A549 treated with Hydrocortisone at 1 μM for 4 hours (cell line): ENCODE data around the gene GAMT. TPM values are rescaled to one million over a fixed set of nuclear protein-coding genes. Genes with fewer than 3 reads are reported as not detected.

Experiments
- total RNA-seq: library from RNA; stranded (reverse); fragments of 200-300 nt; extraction: Qiagen RNA extraction; gene quantifications from 5 replicates; pipeline ENCODE4 v1.2.3, GENCODE V29; 2022

GAMT gene
- total RNA-seq = 26.9 to 45.6 TPM (median 41.2 TPM) in 5 replicates

GRCh38 chr19:1401138-1401888, at the start of gene GAMT:
Gene GAMT, minus strand, starts transcription at chr19:1401542. Its CDS starts 66 bp downstream, at chr19:1401476.

GRCh38 chr19:1449467-1450442, 48.4 kb upstream of the GAMT start, which contains the start of gene APC2:
Gene APC2, plus strand, starts transcription at chr19:1450121. Its CDS starts 2,881 bp downstream, at chr19:1453002.

GRCh38 chr19:1438035-1438932, 36.9 kb upstream of the GAMT start, which contains the start of gene RPS15:
Gene RPS15, plus strand, starts transcription at chr19:1438396. Its CDS starts 30 bp downstream, at chr19:1438426.

GRCh38 chr19:1407528-1408299, 6.4 kb upstream of the GAMT start, which contains the start of gene DAZAP1:
Gene DAZAP1, plus strand, starts transcription at chr19:1407586. Its CDS starts 188 bp downstream, at chr19:1407774.

GRCh38 chr19:1383312-1384084, 17.8 kb downstream of the GAMT start, which contains the start of gene NDUFS7:
Gene NDUFS7, plus strand, starts transcription at chr19:1383907. Its CDS starts 20 bp downstream, at chr19:1383927.

Other genes with a start within 250 kb of the GAMT start
- gene SBNO2, start 227.3 kb downstream of the GAMT start, total RNA-seq = 28.6 to 34.8 TPM (median 32.0 TPM) in 5 replicates
- gene STK11, start 195.8 kb downstream of the GAMT start, total RNA-seq = 34.1 to 37.9 TPM (median 35.8 TPM) in 5 replicates
- gene CBARP, start 163.5 kb downstream of the GAMT start, total RNA-seq = 2.9 to 4.1 TPM (median 4.0 TPM) in 5 replicates
- 73.6 to 182 TPM (median 168 TPM) in 5 replicates for gene ATP5F1D, start 159.8 kb downstream of the GAMT start, total RNA-seq
- 48.0 to 55.8 TPM (median 51.1 TPM) in 5 replicates for gene MIDN, start 153.0 kb downstream of the GAMT start, total RNA-seq
- 90.9 to 225 TPM (median 100 TPM) in 5 replicates for gene CIRBP, start 132.2 kb downstream of the GAMT start, total RNA-seq
- 44.2 to 95.1 TPM (median 77.5 TPM) in 5 replicates for gene FAM174C, start 126.0 kb downstream of the GAMT start, total RNA-seq
- 1.0 to 2.3 TPM (median 2.0 TPM) in 5 replicates for gene EFNA2, start 115.7 kb downstream of the GAMT start, total RNA-seq
- 67.0 to 76.3 TPM (median 74.3 TPM) in 5 replicates for gene NDUFS7, start 17.6 kb downstream of the GAMT start, total RNA-seq
- 81.0 to 103 TPM (median 96.2 TPM) in 5 replicates for gene DAZAP1, start 6.0 kb upstream of the GAMT start, total RNA-seq
- gene RPS15, start 36.9 kb upstream of the GAMT start, total RNA-seq = 1,250 to 2,075 TPM (median 1,916 TPM) in 5 replicates
- gene APC2, start 48.6 kb upstream of the GAMT start, total RNA-seq = 0.78 to 2.5 TPM (median 1.7 TPM) in 5 replicates
- 10.4 to 18.8 TPM (median 16.6 TPM) in 5 replicates for gene C19orf25, start 77.7 kb upstream of the GAMT start, total RNA-seq
- 0.64 to 1.0 TPM (median 0.85 TPM) in 5 replicates for gene PCSK4, start 88.8 kb upstream of the GAMT start, total RNA-seq
- 3.9 to 6.6 TPM (median 4.9 TPM) in 5 replicates for gene REEP6, start 89.6 kb upstream of the GAMT start, total RNA-seq
- 3.4 to 4.2 TPM (median 3.5 TPM) in 5 replicates for gene ADAMTSL5, start 111.5 kb upstream of the GAMT start, total RNA-seq
- not detected in 5 replicates for gene PLK5, start 122.5 kb upstream of the GAMT start, total RNA-seq
- gene MEX3D, start 166.8 kb upstream of the GAMT start, total RNA-seq = 6.5 to 11.6 TPM (median 10.8 TPM) in 5 replicates
- 37.1 to 49.0 TPM (median 46.7 TPM) in 5 replicates for gene MBD3, start 191.3 kb upstream of the GAMT start, total RNA-seq
- gene UQCR11, start 203.9 kb upstream of the GAMT start, total RNA-seq = 68.4 to 207 TPM (median 177 TPM) in 5 replicates